ENCODE measurements around the gene DDX56.

Gene DDX56

DNA sequence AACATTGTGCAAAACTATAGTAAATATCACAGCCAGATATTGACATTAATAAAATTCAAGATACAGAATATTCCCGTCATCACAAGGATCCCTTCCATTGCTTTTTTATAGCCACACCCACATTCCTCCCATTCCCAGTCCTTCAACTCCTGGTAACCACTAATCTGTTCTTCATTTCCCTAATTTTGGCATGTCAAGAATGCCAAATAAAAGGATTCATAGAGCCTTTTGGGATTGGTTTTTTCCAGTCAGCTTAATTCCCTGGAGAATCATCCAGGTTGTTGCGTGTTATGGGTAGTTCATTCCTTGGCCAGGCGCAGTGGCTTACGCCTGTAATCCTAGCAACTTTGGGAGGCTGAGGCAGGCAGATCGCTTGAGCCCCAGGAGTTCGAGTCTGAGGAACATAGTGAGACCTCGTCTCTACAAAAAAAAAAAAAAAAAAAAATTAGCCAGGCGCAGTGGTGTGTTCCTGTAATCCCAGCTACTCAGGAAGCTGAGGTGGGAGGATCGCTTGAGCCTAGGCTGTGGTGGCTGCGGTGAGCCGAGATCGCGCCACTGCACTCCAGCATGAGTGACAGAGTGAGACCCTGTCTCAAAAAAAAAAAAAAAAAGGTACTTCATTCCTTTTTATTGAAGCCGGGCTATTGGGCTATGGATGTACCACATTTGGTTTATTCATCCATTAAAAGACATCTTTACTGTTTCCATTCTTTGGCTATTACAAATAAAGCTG is 35.4 kb upstream of the DDX56 start:
- H2BK5ac ChIP-seq (ENCODE audit: low read length) = no peak overlapping the region
- no peaks in the 10 kb centered on the region for H3K27me3 ChIP-seq (ENCODE audit: insufficient read depth, low read length, poor library complexity)
- no peak overlapping the region for H3K9ac ChIP-seq (ENCODE audit: low read length)
- H3K36me3 ChIP-seq (ENCODE audit: control insufficient read depth, insufficient read depth, low read length) = no peaks in the 10 kb centered on the region
- no peak overlapping the region for H3K18ac ChIP-seq (ENCODE audit: low read length)
- no peak overlapping the region for H4K5ac ChIP-seq (ENCODE audit: low read length)
- no peak overlapping the region for H2AK5ac ChIP-seq (ENCODE audit: low read length)
- H3K4ac ChIP-seq (ENCODE audit: low read depth, low read length) = no peak overlapping the region
- H3K4me2 ChIP-seq (ENCODE audit: low read length) = no peak overlapping the region
- H2BK15ac ChIP-seq (replicated peaks; ENCODE audit: low read depth) = no peak overlapping the region
- H3K79me2 ChIP-seq (ENCODE audit: control insufficient read depth, insufficient read depth, low read length) = peaks cover 40% of the 10 kb centered on the region
- no peak overlapping the region for H3K56ac ChIP-seq (ENCODE audit: low read length)
- H3K4me1 ChIP-seq (ENCODE audit: control insufficient read depth, low read depth, low read length) = peaks cover 2% of the 10 kb centered on the region
- H2BK120ac ChIP-seq (ENCODE audit: low read depth, low read length) = no peak overlapping the region
- no CpG with 5 or more reads among the region's 14 CpGs for WGBS (ENCODE audit: extremely low coverage, insufficient coverage, low lambda C conversion rate)
- peaks cover 3% of the 10 kb centered on the region for H3K79me1 ChIP-seq (ENCODE audit: low read length)
- DNase-seq = peak; percentile 93
- H3K27ac ChIP-seq (ENCODE audit: low read depth, low read length) = no peak overlapping the region
- no peak overlapping the region for H4K8ac ChIP-seq (ENCODE audit: low read depth, low read length)
- H3K23ac ChIP-seq (ENCODE audit: low read length) = peak overlapping the region; percentile 59
- H3K4me3 ChIP-seq (ENCODE audit: low read length) = no peak overlapping the region

DNA sequence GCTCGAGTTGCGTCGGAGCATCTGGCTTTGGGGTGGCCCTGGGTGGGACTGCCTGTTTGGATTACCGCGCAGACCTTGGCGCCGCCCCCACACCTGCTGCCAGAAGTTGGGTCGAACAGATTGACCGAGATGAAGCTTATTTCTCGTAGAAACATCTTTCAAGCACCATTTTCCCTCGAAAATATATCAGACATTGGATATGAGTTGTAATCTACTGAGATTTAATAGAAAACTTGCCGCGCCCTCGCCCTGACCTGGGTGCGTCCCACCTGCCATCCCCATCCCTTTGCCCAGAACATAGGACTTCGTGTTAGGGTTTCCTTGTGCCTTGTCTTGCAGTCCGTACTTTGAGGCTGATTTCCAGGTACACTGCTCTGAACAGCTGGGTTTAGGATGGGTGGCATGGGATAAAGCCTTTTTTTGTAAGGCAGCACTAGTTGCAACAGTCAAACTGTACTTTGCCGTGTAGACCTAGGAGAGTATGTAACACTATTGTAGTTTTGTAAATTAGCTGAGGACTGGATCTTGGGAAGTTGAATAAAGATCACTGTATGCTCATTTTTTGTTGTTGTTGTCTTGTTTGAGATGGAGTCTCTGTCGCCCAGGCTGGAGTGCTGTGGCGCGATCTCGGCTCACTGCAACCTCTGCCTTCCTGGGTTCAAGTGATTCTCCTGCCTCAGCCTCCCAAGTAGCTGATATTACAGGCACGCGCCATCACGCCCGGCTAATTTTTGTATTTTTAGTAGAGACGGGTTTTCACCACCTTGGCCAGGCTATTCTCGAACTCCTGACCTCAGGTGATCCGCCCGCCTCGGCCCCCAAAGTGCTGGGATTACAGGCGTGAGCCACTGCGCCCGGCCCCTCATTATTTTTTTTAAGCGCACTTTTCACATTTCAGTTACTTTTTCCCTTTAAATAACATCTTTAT is 33.7 kb upstream of the DDX56 start:
- no peak overlapping the region for H4K8ac ChIP-seq (ENCODE audit: low read depth, low read length)
- no peak overlapping the region for H3K18ac ChIP-seq (ENCODE audit: low read length)
- no peak for DNase-seq
- peak overlapping the region; percentile 55 for H2BK5ac ChIP-seq (ENCODE audit: low read length)
- WGBS (ENCODE audit: extremely low coverage, insufficient coverage, low lambda C conversion rate) = no CpG with 5 or more reads among the region's 35 CpGs
- H3K79me1 ChIP-seq (ENCODE audit: low read length) = peaks cover 3% of the 10 kb centered on the region
- no peaks in the 10 kb centered on the region for H3K36me3 ChIP-seq (ENCODE audit: control insufficient read depth, insufficient read depth, low read length)
- H3K4me3 ChIP-seq (ENCODE audit: low read length) = peak overlapping the region; percentile 94
- no peaks in the 10 kb centered on the region for H3K27me3 ChIP-seq (ENCODE audit: insufficient read depth, low read length, poor library complexity)
- no peak overlapping the region for H3K4ac ChIP-seq (ENCODE audit: low read depth, low read length)
- H3K27ac ChIP-seq (ENCODE audit: low read depth, low read length) = peak overlapping the region; percentile 65
- H3K4me1 ChIP-seq (ENCODE audit: control insufficient read depth, low read depth, low read length) = peaks cover 2% of the 10 kb centered on the region
- H3K79me2 ChIP-seq (ENCODE audit: control insufficient read depth, insufficient read depth, low read length) = peaks cover 35% of the 10 kb centered on the region
- H2AK5ac ChIP-seq (ENCODE audit: low read length) = peak overlapping the region; percentile 99
- H2BK15ac ChIP-seq (replicated peaks; ENCODE audit: low read depth) = no peak overlapping the region
- no peak overlapping the region for H2BK120ac ChIP-seq (ENCODE audit: low read depth, low read length)
- H3K4me2 ChIP-seq (ENCODE audit: low read length) = peak overlapping the region; percentile 100
- peak overlapping the region; percentile 91 for H3K9ac ChIP-seq (ENCODE audit: low read length)
- peak overlapping the region; percentile 97 for H3K56ac ChIP-seq (ENCODE audit: low read length)
- no peak overlapping the region for H4K5ac ChIP-seq (ENCODE audit: low read length)
- H3K23ac ChIP-seq (ENCODE audit: low read length) = no peak overlapping the region

DNA sequence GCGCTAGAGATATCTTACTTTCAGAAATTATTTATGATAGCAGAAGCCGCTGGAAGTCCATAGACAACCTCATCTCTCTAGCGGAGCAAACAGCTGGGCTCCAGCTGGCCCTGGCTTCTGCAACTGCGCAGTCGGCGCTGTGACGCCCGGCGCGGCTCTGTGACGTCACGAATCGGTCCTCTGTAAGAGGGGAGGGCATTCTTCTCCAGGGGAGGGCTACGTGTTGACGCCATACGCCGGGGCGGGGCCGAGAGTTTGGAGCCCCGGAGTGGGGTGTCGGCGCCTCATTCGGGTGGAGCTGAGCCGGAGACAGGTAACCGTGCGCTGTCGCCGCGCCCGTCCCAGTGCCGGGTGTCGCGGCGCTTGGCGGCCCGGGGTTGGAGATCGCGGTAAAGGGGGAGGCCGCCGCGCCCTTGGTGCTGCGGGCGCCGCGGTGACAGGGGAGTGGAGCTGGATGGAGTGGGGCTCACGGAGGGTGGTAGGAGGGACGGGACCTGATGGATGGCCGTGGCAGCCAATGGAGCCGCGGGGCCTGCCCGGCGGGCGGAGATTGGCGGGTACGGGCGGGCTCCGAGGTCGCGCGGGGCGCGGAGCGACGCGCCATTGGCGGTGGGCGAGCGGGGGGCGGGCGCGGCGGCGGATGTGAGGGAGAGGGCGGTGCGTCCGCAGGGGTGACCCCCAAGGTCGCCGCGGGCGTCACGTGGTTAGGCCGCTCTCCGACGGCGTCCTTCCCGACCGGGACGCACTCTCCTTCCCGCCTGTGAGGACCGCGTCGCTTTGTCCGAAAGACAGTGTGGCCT is 32.8 kb upstream of the DDX56 start, which contains the start of gene OGDH:
TSS of gene OGDH (plus strand) at position 287 of the 800 bp plus-strand sequence. CDS start 17,717 bp downstream, outside the sequence.
- Histone ChIP-seq H4K5ac (ENCODE audit: low read length) (no peak within 1 kb of the TSS), H2AK5ac (ENCODE audit: low read length) (peak within 1 kb of the TSS; percentile 99), H3K27me3 (ENCODE audit: insufficient read depth, low read length, poor library complexity) (no peaks in the 10 kb centered on the region), H3K79me2 (ENCODE audit: control insufficient read depth, insufficient read depth, low read length) (peaks cover 29% of the 10 kb centered on the region), H3K79me1 (ENCODE audit: low read length) (peaks cover 3% of the 10 kb centered on the region), H3K18ac (ENCODE audit: low read length) (peak within 1 kb of the TSS; percentile 43), H3K23ac (ENCODE audit: low read length) (peak within 1 kb of the TSS; percentile 66), H3K4ac (ENCODE audit: low read depth, low read length) (no peak within 1 kb of the TSS), H2BK120ac (ENCODE audit: low read depth, low read length) (no peak within 1 kb of the TSS), H3K4me2 (ENCODE audit: low read length) (peak within 1 kb of the TSS; percentile 100), H3K36me3 (ENCODE audit: control insufficient read depth, insufficient read depth, low read length) (no peaks in the 10 kb centered on the region), H3K4me1 (ENCODE audit: control insufficient read depth, low read depth, low read length) (peaks cover 2% of the 10 kb centered on the region), H3K4me3 (ENCODE audit: low read length) (peak within 1 kb of the TSS; percentile 94), H3K56ac (ENCODE audit: low read length) (peak within 1 kb of the TSS; percentile 98), H2BK5ac (ENCODE audit: low read length) (peak within 1 kb of the TSS; percentile 93), H3K27ac (ENCODE audit: low read depth, low read length) (peak within 1 kb of the TSS; percentile 65), H2BK15ac (replicated peaks; ENCODE audit: low read depth) (no peak within 1 kb of the TSS), H3K9ac (ENCODE audit: low read length) (peak within 1 kb of the TSS; percentile 95), H4K8ac (ENCODE audit: low read depth, low read length) (no peak within 1 kb of the TSS)
- peak; percentile 99 for DNase-seq
- no CpG with 5 or more reads among the region's 93 CpGs for WGBS (ENCODE audit: extremely low coverage, insufficient coverage, low lambda C conversion rate)

DNA sequence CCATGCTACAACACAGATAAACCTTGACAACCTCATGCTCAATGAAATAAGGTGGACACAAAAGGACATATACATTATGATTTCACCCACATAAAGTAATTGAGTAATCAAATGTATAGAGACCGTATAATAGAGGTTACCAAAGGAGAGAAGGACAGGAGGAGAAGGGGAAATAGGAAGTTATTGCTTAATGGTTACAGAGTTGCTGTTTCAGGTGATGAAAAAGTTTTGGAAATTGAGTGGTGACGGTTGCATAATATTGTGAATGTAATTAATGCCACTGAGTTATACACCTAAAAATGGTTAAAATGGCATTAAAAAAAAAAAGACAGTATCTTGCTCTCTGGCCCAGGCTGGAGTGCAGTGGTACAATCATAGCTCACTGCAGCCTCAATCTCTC is 31.2 kb upstream of the DDX56 start:
- no peak overlapping the region for H2BK15ac ChIP-seq (replicated peaks; ENCODE audit: low read depth)
- H2BK120ac ChIP-seq (ENCODE audit: low read depth, low read length) = no peak overlapping the region
- H3K4ac ChIP-seq (ENCODE audit: low read depth, low read length) = no peak overlapping the region
- no peak overlapping the region for H2BK5ac ChIP-seq (ENCODE audit: low read length)
- no peaks in the 10 kb centered on the region for H3K36me3 ChIP-seq (ENCODE audit: control insufficient read depth, insufficient read depth, low read length)
- DNase-seq = no peak
- no peak overlapping the region for H3K18ac ChIP-seq (ENCODE audit: low read length)
- H3K79me1 ChIP-seq (ENCODE audit: low read length) = peaks cover 3% of the 10 kb centered on the region
- no peak overlapping the region for H3K9ac ChIP-seq (ENCODE audit: low read length)
- H3K4me3 ChIP-seq (ENCODE audit: low read length) = no peak overlapping the region
- no CpG with 5 or more reads among the region's 2 CpGs for WGBS (ENCODE audit: extremely low coverage, insufficient coverage, low lambda C conversion rate)
- no peak overlapping the region for H4K5ac ChIP-seq (ENCODE audit: low read length)
- H3K27me3 ChIP-seq (ENCODE audit: insufficient read depth, low read length, poor library complexity) = no peaks in the 10 kb centered on the region
- H3K4me2 ChIP-seq (ENCODE audit: low read length) = no peak overlapping the region
- no peak overlapping the region for H3K56ac ChIP-seq (ENCODE audit: low read length)
- H3K4me1 ChIP-seq (ENCODE audit: control insufficient read depth, low read depth, low read length) = peaks cover 2% of the 10 kb centered on the region
- no peak overlapping the region for H3K27ac ChIP-seq (ENCODE audit: low read depth, low read length)
- no peak overlapping the region for H2AK5ac ChIP-seq (ENCODE audit: low read length)
- no peak overlapping the region for H3K23ac ChIP-seq (ENCODE audit: low read length)
- peaks cover 20% of the 10 kb centered on the region for H3K79me2 ChIP-seq (ENCODE audit: control insufficient read depth, insufficient read depth, low read length)
- no peak overlapping the region for H4K8ac ChIP-seq (ENCODE audit: low read depth, low read length)

DNA sequence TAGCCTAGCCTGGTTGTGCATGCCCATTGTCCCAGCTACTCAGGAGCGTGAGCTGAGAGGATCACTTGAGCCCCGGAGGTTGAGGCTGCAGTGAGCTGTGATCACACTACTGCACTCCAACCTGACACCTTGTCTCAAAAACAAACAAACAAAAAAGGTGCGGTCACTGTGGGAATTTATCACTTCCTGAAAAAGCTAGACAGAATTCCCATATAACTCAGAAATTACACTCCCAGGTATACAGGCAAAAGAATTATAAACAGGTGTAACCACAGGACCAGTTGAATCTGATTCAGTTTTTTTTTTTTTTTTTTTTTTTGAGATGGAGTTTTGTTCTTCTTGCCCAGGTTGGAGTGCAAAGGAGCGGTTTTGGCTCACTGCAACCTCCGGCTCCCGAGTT is 29.5 kb upstream of the DDX56 start:
- WGBS (ENCODE audit: extremely low coverage, insufficient coverage, low lambda C conversion rate) = no CpG with 5 or more reads among the region's 6 CpGs

More for the DNA sequence above, 29.5 kb upstream of the DDX56 start:
- Histone ChIP-seq H3K36me3 (ENCODE audit: control insufficient read depth, insufficient read depth, low read length) (no peaks in the 10 kb centered on the region), H4K5ac (ENCODE audit: low read length) (no peak overlapping the region), H3K27ac (ENCODE audit: low read depth, low read length) (no peak overlapping the region), H3K27me3 (ENCODE audit: insufficient read depth, low read length, poor library complexity) (no peaks in the 10 kb centered on the region), H2BK5ac (ENCODE audit: low read length) (no peak overlapping the region), H3K4me1 (ENCODE audit: control insufficient read depth, low read depth, low read length) (peaks cover 2% of the 10 kb centered on the region), H3K4me2 (ENCODE audit: low read length) (no peak overlapping the region), H3K23ac (ENCODE audit: low read length) (no peak overlapping the region), H2BK120ac (ENCODE audit: low read depth, low read length) (no peak overlapping the region), H3K9ac (ENCODE audit: low read length) (no peak overlapping the region), H3K79me2 (ENCODE audit: control insufficient read depth, insufficient read depth, low read length) (peaks cover 11% of the 10 kb centered on the region), H3K79me1 (ENCODE audit: low read length) (peaks cover 3% of the 10 kb centered on the region), H3K18ac (ENCODE audit: low read length) (no peak overlapping the region), H2AK5ac (ENCODE audit: low read length) (no peak overlapping the region), H3K56ac (ENCODE audit: low read length) (no peak overlapping the region), H3K4ac (ENCODE audit: low read depth, low read length) (no peak overlapping the region), H3K4me3 (ENCODE audit: low read length) (no peak overlapping the region), H2BK15ac (replicated peaks; ENCODE audit: low read depth) (no peak overlapping the region), H4K8ac (ENCODE audit: low read depth, low read length) (no peak overlapping the region)
- no peak for DNase-seq

Measured in mesendoderm (in vitro differentiated cells).